HepG2 (cell line): Measurements from ENCODE around the gene SLC43A1. TPM values are rescaled to one million over a fixed set of nuclear protein-coding genes. Genes with fewer than 3 reads are reported as not detected.

Source experiments
- AHDC1 ChIP-seq: sonication (generic); formaldehyde crosslinking; IDR thresholded peaks from 2 replicates; pipeline ENCODE4 v1.5.1; 2020; ENCODE audit warnings: mild to moderate bottlenecking, missing genetic modification reagents, borderline replicate concordance
- CHCHD3 ChIP-seq: sonication (generic); formaldehyde crosslinking; IDR thresholded peaks from 2 replicates; pipeline ENCODE4 v1.8.0; 2022; ENCODE audit warnings: mild to moderate bottlenecking, missing genetic modification reagents, moderate library complexity
- EEA1 ChIP-seq: sonication (generic); formaldehyde crosslinking; IDR thresholded peaks from 2 replicates; pipeline ENCODE4 v1.5.1; 2020; ENCODE audit warnings: mild to moderate bottlenecking, missing genetic modification reagents, borderline replicate concordance
- ELK4 ChIP-seq: sonication (generic); formaldehyde crosslinking; IDR thresholded peaks from 2 replicates; pipeline ENCODE4 v1.9.0; 2021; ENCODE audit warnings: missing genetic modification reagents, borderline replicate concordance
- FOSL1 ChIP-seq: sonication (generic); formaldehyde crosslinking; IDR thresholded peaks from 2 replicates; pipeline ENCODE4 v1.9.0; 2021; ENCODE audit warnings: missing genetic modification reagents, borderline replicate concordance
- FOXK2 ChIP-seq: fragments of 450-650 bp; IDR thresholded peaks from 2 replicates; pipeline ENCODE4 v1.6.1; 2016
- GFI1 ChIP-seq: sonication (generic); formaldehyde crosslinking; IDR thresholded peaks from 2 replicates; pipeline ENCODE4 v1.5.0; 2020; ENCODE audit warnings: missing genetic modification reagents, mild to moderate bottlenecking, borderline replicate concordance
- HOXA5 ChIP-seq: sonication (generic); formaldehyde crosslinking; IDR thresholded peaks from 2 replicates; pipeline ENCODE4 v1.4.0; 2020; ENCODE audit warnings: missing genetic modification reagents
- KDM3A ChIP-seq: IDR thresholded peaks from 2 replicates; pipeline ENCODE4 v1.6.1; 2018; ENCODE audit warnings: low read depth, missing compliant biosample characterization
- MATR3 ChIP-seq: sonication (generic); formaldehyde crosslinking; IDR thresholded peaks from 2 replicates; pipeline ENCODE4 v1.4.0; 2020; ENCODE audit warnings: missing genetic modification reagents
- NPAS2 ChIP-seq: sonication (generic); formaldehyde crosslinking; IDR thresholded peaks from 2 replicates; pipeline ENCODE4 v1.8.0; 2022; ENCODE audit warnings: mild to moderate bottlenecking, missing genetic modification reagents, borderline replicate concordance
- REPIN1 ChIP-seq: sonication (generic); formaldehyde crosslinking; IDR thresholded peaks from 2 replicates; pipeline ENCODE4 v1.8.0; 2022; ENCODE audit warnings: missing genetic modification reagents, low read depth, mild to moderate bottlenecking, borderline replicate concordance
- TBP ChIP-seq: sonication (generic); formaldehyde crosslinking; IDR thresholded peaks from 2 replicates; pipeline ENCODE4 v1.5.0; 2020; ENCODE audit warnings: missing genetic modification reagents
- THYN1 ChIP-seq: sonication (generic); formaldehyde crosslinking; IDR thresholded peaks from 2 replicates; pipeline ENCODE4 v1.8.1; 2023; ENCODE audit warnings: low read depth, mild to moderate bottlenecking, moderate library complexity, missing genetic modification reagents, borderline replicate concordance
- TRIM24 ChIP-seq: sonication (generic); formaldehyde crosslinking; IDR thresholded peaks from 2 replicates; pipeline ENCODE4 v1.8.0; 2022; ENCODE audit warnings: mild to moderate bottlenecking, missing genetic modification reagents
- WIZ ChIP-seq: sonication (generic); formaldehyde crosslinking; IDR thresholded peaks from 2 replicates; pipeline ENCODE4 v1.5.1; 2020; ENCODE audit warnings: mild to moderate bottlenecking, missing genetic modification reagents
- ZNF10 ChIP-seq: sonication (generic); formaldehyde crosslinking; IDR thresholded peaks from 2 replicates; pipeline ENCODE4 v1.4.0; 2020; ENCODE audit warnings: mild to moderate bottlenecking, low read depth, missing genetic modification reagents, borderline replicate concordance
- ZNF33B ChIP-seq: sonication (generic); formaldehyde crosslinking; IDR thresholded peaks from 2 replicates; pipeline ENCODE4 v1.5.1; 2020; ENCODE audit warnings: mild to moderate bottlenecking, missing genetic modification reagents
- ZNF432 ChIP-seq: sonication (generic); formaldehyde crosslinking; IDR thresholded peaks from 2 replicates; pipeline ENCODE4 v1.5.0; 2020; ENCODE audit warnings: missing genetic modification reagents, mild to moderate bottlenecking, borderline replicate concordance
- ZNF451 ChIP-seq: sonication (generic); formaldehyde crosslinking; IDR thresholded peaks from 2 replicates; pipeline ENCODE4 v1.5.0; 2020; ENCODE audit warnings: mild to moderate bottlenecking, missing genetic modification reagents
- ZNF547 ChIP-seq: sonication (generic); formaldehyde crosslinking; IDR thresholded peaks from 2 replicates; pipeline ENCODE4 v1.5.1; 2020; ENCODE audit warnings: mild to moderate bottlenecking, missing genetic modification reagents
- ZNF616 ChIP-seq: sonication (generic); formaldehyde crosslinking; IDR thresholded peaks from 2 replicates; pipeline ENCODE4 v1.5.0; 2020; ENCODE audit warnings: low read depth, mild to moderate bottlenecking, missing genetic modification reagents
- ZNF703 ChIP-seq: sonication (generic); formaldehyde crosslinking; IDR thresholded peaks from 2 replicates; pipeline ENCODE4 v1.5.1; 2020; ENCODE audit warnings: missing genetic modification reagents, mild to moderate bottlenecking, moderate library complexity, borderline replicate concordance
- ZNF878 ChIP-seq: sonication (generic); formaldehyde crosslinking; IDR thresholded peaks from 2 replicates; pipeline ENCODE4 v1.8.1; 2023; ENCODE audit warnings: mild to moderate bottlenecking, missing genetic modification reagents, moderate library complexity
- polyA plus RNA-seq, 8 experiments: library from polyadenylated mRNA; depleted of rRNA in 3 of 8; stranded (reverse) in 7 of 8; unstranded in 1 of 8; fragments of >200 nt; fragmentation: Illumina TruSeq in 4 of 8; extraction: Trizol in 4 of 8; gene quantifications; 2 replicates each; pipeline versions ENCODE4 v1.2.1 to v1.2.3, GENCODE V29; 2011 to 2016; ENCODE audit warnings: low read depth in 4 of 8, missing spikeins in 1 of 8, mixed read lengths in 1 of 8; ENCODE audit not compliant: insufficient read depth in 1 of 8
- total RNA-seq, 5 experiments: library from RNA; depleted of rRNA; stranded (reverse); fragments of >200 nt; fragmentation: Illumina TruSeq; extraction: Trizol; gene quantifications; 2 replicates each; pipeline ENCODE4 v1.2.3, GENCODE V29; 2016; ENCODE audit warnings: low read depth in 1 of 5

The SLC43A1 gene
- total and polyA plus RNA-seq, 2 of the 13 experiments (the other 11 are each of a cell fraction or from before 2014, with no cell fraction given): 72.3 to 87.6 TPM

- TF ChIP-seq ZNF432 (CRISPR knock-in tag) (no peak), ZNF33B (no peak), ZNF703 (CRISPR knock-in tag) (no peak), THYN1 (no peak), CHCHD3 (no peak), ZNF451 (CRISPR knock-in tag) (no peak), EEA1 (CRISPR knock-in tag) (no peak), ZNF10 (CRISPR knock-in tag) (no peak), TRIM24 (CRISPR knock-in tag) (no peak), ZNF547 (CRISPR knock-in tag) (no peak), WIZ (CRISPR knock-in tag) (no peak), TBP (CRISPR knock-in tag) (no peak), ZNF616 (CRISPR knock-in tag) (no peak), MATR3 (no peak), KDM3A (CRISPR knock-in tag) (0 out of 2 replicates have a peak, but pooled peaks have one; percentile 20), FOXK2 (no peak), HOXA5 (CRISPR knock-in tag) (peak; percentile 18; the same call in 1 of the 2 replicates), FOSL1 (no peak), REPIN1 (CRISPR knock-in tag) (no peak), GFI1 (CRISPR knock-in tag) (peak; percentile 70), AHDC1 (CRISPR knock-in tag) (peak; percentile 93; the same call in 1 of the 2 replicates), ELK4 (no peak), ZNF878 (CRISPR knock-in tag) (0 out of 2 replicates have a peak, but pooled peaks have one; percentile 64), NPAS2 (no peak)
Observed at GRCh38 chr11:57497303-57498247, 17.9 kb downstream of the SLC43A1 start (continued).
